ENCODE results near the gene DRC1.

Gene DRC1

GRCh38 chr2:26475832-26476501 is 74.2 kb downstream of the DRC1 start:
- TF ChIP-seq RAD21 (IDR thresholded peaks at IDR 0.05; ENCODE audit: low read depth): no peak
- no peak; the same call in 1 of the 2 replicates for TF ChIP-seq ZBTB7A (IDR thresholded peaks at IDR 0.05; ENCODE audit: low read depth)
- TF ChIP-seq TEAD4 (IDR thresholded peaks at IDR 0.05): no peak
- TF ChIP-seq TAF1 (IDR thresholded peaks at IDR 0.05; ENCODE audit: low read depth): no peak
- no peak for TF ChIP-seq NFIC (IDR thresholded peaks at IDR 0.05)
- no peak for TF ChIP-seq REST (IDR thresholded peaks at IDR 0.05; ENCODE audit: low read depth)
- no peak for TF ChIP-seq CREB1 (IDR thresholded peaks at IDR 0.05; ENCODE audit: low read depth)
- no peak for TF ChIP-seq EGR1 (IDR thresholded peaks at IDR 0.05)
- TF ChIP-seq MAX (IDR thresholded peaks at IDR 0.05): no peak
- no peak for TF ChIP-seq EP300 (IDR thresholded peaks at IDR 0.05; ENCODE audit: borderline replicate concordance)

GRCh38 chr2:26477126-26477910 is 75.6 kb downstream of the DRC1 start:
- TF ChIP-seq RAD21 (IDR thresholded peaks at IDR 0.05; ENCODE audit: low read depth) (no peak), TCF12 (IDR thresholded peaks at IDR 0.05; ENCODE audit: low read depth) (no peak), YY1 (IDR thresholded peaks at IDR 0.05; ENCODE audit: low read depth) (no peak), FOXM1 (IDR thresholded peaks at IDR 0.05; ENCODE audit: borderline replicate concordance, low read depth) (no peak), MAX (IDR thresholded peaks at IDR 0.05) (no peak), ZBTB7A (IDR thresholded peaks at IDR 0.05; ENCODE audit: low read depth) (no peak), TEAD4 (IDR thresholded peaks at IDR 0.05) (no peak), REST (IDR thresholded peaks at IDR 0.05; ENCODE audit: low read depth) (no peak), CEBPB (IDR thresholded peaks at IDR 0.05) (no peak), NFIC (IDR thresholded peaks at IDR 0.05) (no peak), EP300 (IDR thresholded peaks at IDR 0.05; ENCODE audit: borderline replicate concordance) (no peak), EGR1 (IDR thresholded peaks at IDR 0.05) (no peak), TAF1 (IDR thresholded peaks at IDR 0.05; ENCODE audit: low read depth) (no peak), CREB1 (IDR thresholded peaks at IDR 0.05; ENCODE audit: low read depth) (no peak), USF1 (IDR thresholded peaks at IDR 0.05) (no peak)

GRCh38 chr2:26477911-26478253 is 76.2 kb downstream of the DRC1 start, which contains the start of gene OTOF:
Gene OTOF (minus strand): TSS chr2:26478124.
- no peak for TF ChIP-seq MAX (IDR thresholded peaks at IDR 0.05)
- TF ChIP-seq RAD21 (IDR thresholded peaks at IDR 0.05; ENCODE audit: low read depth): no peak

GRCh38 chr2:26478366-26478765 is 76.6 kb downstream of the DRC1 start:
- TF ChIP-seq CREB1 (IDR thresholded peaks at IDR 0.05; ENCODE audit: low read depth): no peak
- TF ChIP-seq CEBPB (IDR thresholded peaks at IDR 0.05): no peak
- no peak for TF ChIP-seq REST (IDR thresholded peaks at IDR 0.05; ENCODE audit: low read depth)
- no peak for TF ChIP-seq NFIC (IDR thresholded peaks at IDR 0.05)
- TF ChIP-seq RAD21 (IDR thresholded peaks at IDR 0.05; ENCODE audit: low read depth): no peak
- TF ChIP-seq ZBTB7A (IDR thresholded peaks at IDR 0.05; ENCODE audit: low read depth): no peak
- TF ChIP-seq MAX (IDR thresholded peaks at IDR 0.05): no peak
- no peak for TF ChIP-seq YY1 (IDR thresholded peaks at IDR 0.05; ENCODE audit: low read depth)
- no peak for TF ChIP-seq EP300 (IDR thresholded peaks at IDR 0.05; ENCODE audit: borderline replicate concordance)
- TF ChIP-seq TCF12 (IDR thresholded peaks at IDR 0.05; ENCODE audit: low read depth): no peak
- TF ChIP-seq EGR1 (IDR thresholded peaks at IDR 0.05): no peak
- no peak for TF ChIP-seq USF1 (IDR thresholded peaks at IDR 0.05)
